22Rv1 (cell line): Measurements from ENCODE around the gene JAM2.
"Not testable (repeated sequence)": the region's sequence is repeated elsewhere in the genome, so short reads cannot be mapped to it uniquely, and the experiment has no call there.

ENCODE experiments used
- H3K27ac ChIP-seq: fragments of 450-650 bp; 2 replicates; pipeline ENCODE4 v1.5.1; 2017
- CTCF ChIP-seq: fragments of 450-650 bp; IDR thresholded peaks from 2 replicates; pipeline ENCODE4 v1.5.1; 2017; ENCODE audit warnings: mild to moderate bottlenecking
- ZFX ChIP-seq: fragments of 450-650 bp; IDR thresholded peaks from 2 replicates; pipeline ENCODE4 v1.6.1; 2017; ENCODE audit warnings: antibody characterized with exemption, borderline replicate concordance

Gene JAM2

GRCh38 chr21:25670726-25671125, 31.7 kb downstream of the JAM2 start:
- TF ChIP-seq ZFX (no peak), CTCF (no peak)
- no peak overlapping the region for H3K27ac ChIP-seq

GRCh38 chr21:25676451-25676850, 37.4 kb downstream of the JAM2 start:
- TF ChIP-seq ZFX, result no peak
- TF ChIP-seq CTCF, result no peak
- no peak overlapping the region for H3K27ac ChIP-seq

- no peak overlapping the region for H3K27ac ChIP-seq
- no peak for TF ChIP-seq CTCF
- no peak for TF ChIP-seq ZFX
These were observed 43.3 kb downstream of the JAM2 start for GRCh38 chr21:25682382-25682781.

GRCh38 chr21:25687787-25688186, 48.7 kb downstream of the JAM2 start:
- H3K27ac ChIP-seq, result no peak overlapping the region
- TF ChIP-seq ZFX, result no peak
- no peak for TF ChIP-seq CTCF

- H3K27ac ChIP-seq, result no peak overlapping the region
- TF ChIP-seq CTCF, result no peak
- no peak for TF ChIP-seq ZFX
These were observed 49.5 kb downstream of the JAM2 start for GRCh38 chr21:25688275-25689155.

- TF ChIP-seq ZFX, result no peak
- no peak for TF ChIP-seq CTCF
These were observed 50.2 kb downstream of the JAM2 start for GRCh38 chr21:25689226-25689625.

GRCh38 chr21:25691976-25692375, 52.9 kb downstream of the JAM2 start:
- no peak for TF ChIP-seq ZFX
- TF ChIP-seq CTCF, result no peak
- H3K27ac ChIP-seq, result no peak overlapping the region

More at GRCh38 chr21:25689226-25689625, 50.2 kb downstream of the JAM2 start:
- no peak overlapping the region for H3K27ac ChIP-seq

GRCh38 chr21:25695461-25695860, 56.4 kb downstream of the JAM2 start:
- not testable (repeated sequence) for H3K27ac ChIP-seq
